ENCODE results near the gene TTC21A. TPM values are rescaled to one million over a fixed set of nuclear protein-coding genes. Genes with fewer than 3 reads are reported as not detected.

TTC21A gene
- total RNA-seq, 1 experiment from 2014 or later: 9.5 TPM

GRCh38 chr3:39112535-39112934 is 5.1 kb downstream of the TTC21A start:
- Histone ChIP-seq H3K4me1 (replicated peaks; ENCODE audit: insufficient read depth) (no peaks in the 10 kb centered on the region), H4K20me1 (ENCODE audit: insufficient read depth) (no peaks in the 10 kb centered on the region), H3K4me3 (no peak overlapping the region), H3K27me3 (ENCODE audit: insufficient read depth, low read depth) (no peaks in the 10 kb centered on the region), H3K36me3 (ENCODE audit: low read depth) (no peaks in the 10 kb centered on the region), H3K4me2 (no peak overlapping the region), H3K27ac (no peak overlapping the region), H3F3A (ENCODE audit: insufficient read depth, low read depth) (no peaks in the 10 kb centered on the region), H3K79me2 (ENCODE audit: low read depth) (no peaks in the 10 kb centered on the region), H3K9me3 (ENCODE audit: insufficient read depth, low read depth) (no peaks in the 10 kb centered on the region), H3K9me2 (ENCODE audit: insufficient read depth) (no peaks in the 10 kb centered on the region), H2AFZ (no peak overlapping the region)
- CTCF ChIA-PET: no interaction called here
- no peak for DNase-seq
- TF ChIP-seq CTCF (conservative IDR thresholded peaks at IDR 0.05): no peak
- no peak for TF ChIP-seq EZH2 (IDR thresholded peaks at IDR 0.05; ENCODE audit: low read depth)
- POLR2A ChIA-PET (ENCODE audit: unreplicated experiment): no interaction called here
- BruUV-seq (replicated peaks): no TSS peak
- intact Hi-C loops (cut with micrococcal nuclease; ENCODE audit: unreplicated experiment): no loop called here

DNA sequence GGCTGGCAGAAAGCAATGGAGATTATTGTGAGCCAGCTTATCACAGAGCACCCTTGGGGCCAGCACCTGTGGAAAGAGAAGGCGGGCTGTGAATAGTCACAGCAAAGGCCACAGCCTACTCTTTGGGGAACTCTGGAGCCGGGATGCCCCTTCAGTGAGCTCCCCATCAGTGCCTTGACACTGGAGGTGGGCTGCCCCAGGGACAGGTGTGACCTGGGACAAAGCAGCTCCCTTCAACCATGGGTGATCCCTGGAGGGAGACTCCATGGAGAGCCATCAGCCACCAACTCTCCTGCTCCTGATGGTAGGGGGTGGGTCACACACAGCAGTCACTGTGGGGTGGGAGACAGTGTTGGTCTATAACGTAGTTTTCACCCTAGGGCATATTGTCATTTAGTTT is 5.8 kb downstream of the TTC21A start:
- H3K9me3 ChIP-seq (ENCODE audit: insufficient read depth, low read depth): no peaks in the 10 kb centered on the region
- H3K4me1 ChIP-seq (replicated peaks; ENCODE audit: insufficient read depth): no peaks in the 10 kb centered on the region
- POLR2A ChIA-PET (ENCODE audit: unreplicated experiment): no interaction called here
- no peak overlapping the region for H3K27ac ChIP-seq
- H2AFZ ChIP-seq: no peak overlapping the region
- H3K9me2 ChIP-seq (ENCODE audit: insufficient read depth): no peaks in the 10 kb centered on the region
- no peak for DNase-seq
- no peak overlapping the region for H3K4me3 ChIP-seq
- no TSS peak for BruUV-seq (replicated peaks)
- H3K4me2 ChIP-seq: no peak overlapping the region
- no peaks in the 10 kb centered on the region for H4K20me1 ChIP-seq (ENCODE audit: insufficient read depth)
- intact Hi-C loops (cut with micrococcal nuclease; ENCODE audit: unreplicated experiment): no loop called here
- H3K27me3 ChIP-seq (ENCODE audit: insufficient read depth, low read depth): no peaks in the 10 kb centered on the region
- H3F3A ChIP-seq (ENCODE audit: insufficient read depth, low read depth): no peaks in the 10 kb centered on the region
- no peaks in the 10 kb centered on the region for H3K79me2 ChIP-seq (ENCODE audit: low read depth)
- CTCF ChIA-PET: no interaction called here
- no peaks in the 10 kb centered on the region for H3K36me3 ChIP-seq (ENCODE audit: low read depth)
- no peak for TF ChIP-seq EZH2 (IDR thresholded peaks at IDR 0.05; ENCODE audit: low read depth)
- TF ChIP-seq CTCF (conservative IDR thresholded peaks at IDR 0.05): no peak

DNA sequence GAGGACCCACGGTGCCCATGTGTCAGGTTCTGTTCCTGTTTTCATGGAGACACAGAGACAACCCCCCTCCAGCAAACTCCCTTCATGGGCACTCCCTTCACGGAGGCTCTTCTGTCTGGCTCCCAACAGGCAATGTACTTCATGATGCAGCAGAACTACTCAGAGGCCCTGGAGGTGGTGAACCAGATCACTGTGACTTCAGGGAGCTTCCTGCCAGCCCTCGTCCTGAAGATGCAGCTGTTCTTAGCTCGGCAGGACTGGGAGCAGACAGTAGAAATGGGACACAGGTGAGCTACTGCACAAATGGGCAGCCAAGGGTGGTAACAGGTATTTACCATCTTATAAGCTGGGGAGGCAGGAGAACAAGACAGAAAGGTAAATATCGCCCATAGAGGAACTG is 7.0 kb downstream of the TTC21A start:
- H3K4me2 ChIP-seq: no peak overlapping the region
- TF ChIP-seq EZH2 (IDR thresholded peaks at IDR 0.05; ENCODE audit: low read depth): no peak
- CTCF ChIA-PET: no interaction called here
- DNase-seq: no peak
- no peaks in the 10 kb centered on the region for H3K79me2 ChIP-seq (ENCODE audit: low read depth)
- no peaks in the 10 kb centered on the region for H4K20me1 ChIP-seq (ENCODE audit: insufficient read depth)
- no peak overlapping the region for H3K4me3 ChIP-seq
- no peak overlapping the region for H2AFZ ChIP-seq
- H3K27ac ChIP-seq: no peak overlapping the region
- no TSS peak for BruUV-seq (replicated peaks)
- no peaks in the 10 kb centered on the region for H3K36me3 ChIP-seq (ENCODE audit: low read depth)
- POLR2A ChIA-PET (ENCODE audit: unreplicated experiment): no interaction called here
- H3K9me2 ChIP-seq (ENCODE audit: insufficient read depth): no peaks in the 10 kb centered on the region
- no peaks in the 10 kb centered on the region for H3K9me3 ChIP-seq (ENCODE audit: insufficient read depth, low read depth)
- no peaks in the 10 kb centered on the region for H3F3A ChIP-seq (ENCODE audit: insufficient read depth, low read depth)
- no peaks in the 10 kb centered on the region for H3K27me3 ChIP-seq (ENCODE audit: insufficient read depth, low read depth)
- intact Hi-C loops (cut with micrococcal nuclease; ENCODE audit: unreplicated experiment): no loop called here
- no peaks in the 10 kb centered on the region for H3K4me1 ChIP-seq (replicated peaks; ENCODE audit: insufficient read depth)

DNA sequence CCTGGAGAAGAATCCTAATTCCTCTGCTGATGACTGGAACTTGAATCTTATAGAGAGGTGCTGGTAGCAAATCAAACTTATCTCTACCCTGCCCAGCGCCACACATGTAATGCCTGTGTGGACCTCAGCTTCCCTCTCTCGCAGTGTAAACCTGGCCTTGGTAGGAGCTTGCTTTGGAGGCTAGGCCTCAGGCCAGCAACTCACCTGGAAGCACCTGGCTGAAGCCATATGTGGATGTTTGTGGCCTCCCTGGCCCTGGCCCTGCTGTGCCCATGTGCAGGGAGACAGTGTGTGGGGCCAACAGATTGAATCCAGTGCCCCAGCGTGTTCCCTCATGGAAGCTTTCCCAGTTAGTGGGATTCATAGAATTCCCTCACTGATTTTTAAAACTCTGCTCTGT is 8.4 kb downstream of the TTC21A start:
- POLR2A ChIA-PET (ENCODE audit: unreplicated experiment): no interaction called here
- H3K9me2 ChIP-seq (ENCODE audit: insufficient read depth): no peaks in the 10 kb centered on the region
- H3K4me3 ChIP-seq: no peak overlapping the region
- H3F3A ChIP-seq (ENCODE audit: insufficient read depth, low read depth): no peaks in the 10 kb centered on the region
- BruUV-seq (replicated peaks): no TSS peak
- no peaks in the 10 kb centered on the region for H3K79me2 ChIP-seq (ENCODE audit: low read depth)
- no peak for DNase-seq
- intact Hi-C loops (cut with micrococcal nuclease; ENCODE audit: unreplicated experiment): no loop called here
- H3K4me2 ChIP-seq: no peak overlapping the region
- CTCF ChIA-PET: no interaction called here
- H3K4me1 ChIP-seq (replicated peaks; ENCODE audit: insufficient read depth): no peaks in the 10 kb centered on the region
- no peaks in the 10 kb centered on the region for H3K36me3 ChIP-seq (ENCODE audit: low read depth)
- H3K27me3 ChIP-seq (ENCODE audit: insufficient read depth, low read depth): no peaks in the 10 kb centered on the region
- H3K9me3 ChIP-seq (ENCODE audit: insufficient read depth, low read depth): no peaks in the 10 kb centered on the region
- H4K20me1 ChIP-seq (ENCODE audit: insufficient read depth): no peaks in the 10 kb centered on the region
- H2AFZ ChIP-seq: no peak overlapping the region
- H3K27ac ChIP-seq: no peak overlapping the region
- TF ChIP-seq CTCF (conservative IDR thresholded peaks at IDR 0.05) (no peak), EZH2 (IDR thresholded peaks at IDR 0.05; ENCODE audit: low read depth) (no peak)

Data from PC-9 (cell line).